Stimulated activated CD4-positive, alpha-beta T cell treated with anti-CD3 and anti-CD28 coated beads, Interleukin-15, amount 100 ng/mL, for 1 hour (primary cell): ENCODE data around the gene FCHSD2.

Source experiments
- DNase-seq, 2 donors: peaks; one replicate each; pipeline ENCODE4 v3.0.0-alpha.2; 2020; ENCODE audit warnings: low read depth in 1 of 2, low spot score in 1 of 2

FCHSD2 gene

GRCh38 chr11:72975778-72976521 lies 166.2 kb downstream of the FCHSD2 start:
- DNase-seq: no peak

DNA sequence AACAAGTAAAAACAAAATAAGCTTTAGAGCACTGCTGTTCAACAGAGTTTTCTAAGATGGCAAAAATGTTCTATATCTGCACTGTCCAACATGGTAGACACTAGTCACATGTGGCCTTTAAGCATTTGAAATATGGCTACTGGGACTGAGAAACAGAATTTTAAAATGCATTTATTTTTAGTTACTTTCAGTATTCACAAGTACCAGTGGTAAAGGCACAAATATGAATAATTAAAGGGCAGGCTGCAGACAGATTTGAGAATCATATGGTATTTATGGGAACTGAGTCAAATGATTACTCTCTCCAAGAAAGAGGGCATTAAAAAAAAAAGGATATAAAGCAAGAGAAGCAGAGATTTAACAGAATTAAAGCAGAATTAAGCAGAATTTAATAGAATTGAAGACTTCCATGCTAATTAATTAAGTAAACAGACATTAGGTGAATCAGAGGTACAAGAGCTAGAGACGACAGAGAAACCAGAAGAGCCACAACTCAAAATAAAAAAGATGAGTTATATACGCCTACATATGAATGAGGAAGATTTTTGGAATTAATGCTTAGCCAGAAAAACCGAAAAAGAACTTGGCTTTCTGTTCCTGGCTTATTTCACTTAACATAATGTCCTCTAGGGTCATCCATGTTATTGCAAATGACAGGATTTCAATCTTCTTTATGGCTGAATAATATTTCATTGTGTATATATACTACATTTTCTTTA lies 167.5 kb downstream of the FCHSD2 start:
- no peak for DNase-seq

GRCh38 chr11:72972496-72973128 lies 169.5 kb downstream of the FCHSD2 start:
- DNase-seq: no peak

DNA sequence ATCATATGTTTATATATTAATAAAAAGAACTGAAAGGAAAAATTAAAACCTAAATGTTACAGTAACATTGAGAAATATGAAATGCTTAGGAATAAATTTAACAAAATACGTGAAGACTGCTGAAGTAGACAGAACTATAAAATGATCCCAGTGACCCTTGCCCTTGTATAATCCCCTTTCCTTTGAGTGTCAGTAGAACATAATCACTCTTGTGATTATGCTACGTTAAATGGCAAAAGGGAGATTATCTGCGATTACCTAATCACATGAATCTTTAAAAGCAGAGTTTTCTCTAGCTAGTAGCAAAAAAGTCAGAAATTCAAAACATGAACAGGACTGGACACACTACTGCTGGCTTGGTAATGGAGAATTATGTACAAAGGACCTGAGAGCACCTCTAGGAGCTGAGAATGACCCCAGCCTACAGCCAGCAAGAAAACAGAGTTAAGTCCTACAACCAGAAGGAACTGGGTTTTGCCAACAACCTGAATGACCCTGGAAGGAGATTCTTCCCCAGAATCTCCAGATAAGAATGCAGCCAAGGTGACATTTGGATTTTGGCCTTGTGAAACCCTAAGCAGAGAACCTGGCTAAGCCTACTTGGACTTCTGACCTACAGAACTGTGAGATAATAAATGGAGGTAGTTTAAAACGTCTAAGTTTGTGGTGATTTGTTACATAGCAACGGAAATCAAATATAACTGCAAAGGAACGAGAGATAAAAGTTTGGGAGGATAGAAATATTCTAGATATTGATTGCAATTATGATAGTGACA lies 170.7 kb downstream of the FCHSD2 start:
- no peak for DNase-seq

DNA sequence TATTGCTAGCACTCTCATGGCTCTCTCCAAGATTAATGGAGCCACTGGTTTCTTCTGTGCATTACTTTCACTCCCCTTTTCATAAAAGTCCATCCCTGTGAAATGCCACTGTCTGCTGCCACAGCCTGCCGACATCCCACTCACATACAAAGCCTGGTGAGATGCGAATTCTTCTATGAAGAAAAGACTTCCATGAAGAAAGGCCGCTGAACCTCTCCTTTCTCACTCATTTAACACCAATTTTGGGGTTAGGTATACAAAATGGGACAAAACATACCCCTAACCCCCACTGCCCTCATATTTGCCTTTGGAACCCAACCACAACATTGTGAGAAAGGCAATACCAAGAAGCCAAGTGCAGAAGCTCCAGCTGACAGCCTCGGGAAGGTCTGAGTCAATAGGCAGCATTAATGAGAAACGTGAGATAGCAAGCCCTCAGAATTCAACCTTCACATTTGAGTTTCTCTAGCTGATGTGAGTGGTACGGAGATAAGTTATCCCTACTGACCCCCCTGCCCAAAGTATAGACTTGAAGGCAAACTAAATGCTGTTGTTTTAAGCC lies 171.5 kb downstream of the FCHSD2 start:
- no peak for DNase-seq

DNA sequence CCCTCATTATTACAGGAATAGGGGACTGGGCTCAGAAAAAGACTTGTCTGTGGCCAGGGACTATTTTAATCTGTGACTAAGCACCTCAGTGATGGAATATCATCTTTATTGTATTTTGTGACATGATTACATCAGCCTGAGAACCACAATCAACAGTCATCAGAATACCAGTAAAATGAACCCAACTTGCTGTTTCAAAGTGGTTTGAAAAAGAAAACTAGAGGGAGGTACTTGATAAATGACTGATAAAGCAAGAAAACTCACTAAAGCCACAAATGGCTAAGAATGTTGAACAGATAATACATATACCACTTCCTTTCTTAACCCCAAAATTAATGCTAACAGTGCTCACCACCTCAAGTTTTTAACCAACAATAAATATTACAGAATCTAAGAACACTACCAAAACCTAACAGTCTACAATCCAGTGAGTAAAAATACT lies 172.2 kb downstream of the FCHSD2 start:
- DNase-seq: no peak

- DNase-seq: no peak
These were observed 173.7 kb downstream of the FCHSD2 start for GRCh38 chr11:72968390-72968789.

- DNase-seq: no peak
These were observed 176.4 kb downstream of the FCHSD2 start for GRCh38 chr11:72965672-72966071.

GRCh38 chr11:72962717-72963116 lies 179.4 kb downstream of the FCHSD2 start:
- no peak for DNase-seq

GRCh38 chr11:72962084-72962483 lies 180.0 kb downstream of the FCHSD2 start:
- no peak for DNase-seq

DNA sequence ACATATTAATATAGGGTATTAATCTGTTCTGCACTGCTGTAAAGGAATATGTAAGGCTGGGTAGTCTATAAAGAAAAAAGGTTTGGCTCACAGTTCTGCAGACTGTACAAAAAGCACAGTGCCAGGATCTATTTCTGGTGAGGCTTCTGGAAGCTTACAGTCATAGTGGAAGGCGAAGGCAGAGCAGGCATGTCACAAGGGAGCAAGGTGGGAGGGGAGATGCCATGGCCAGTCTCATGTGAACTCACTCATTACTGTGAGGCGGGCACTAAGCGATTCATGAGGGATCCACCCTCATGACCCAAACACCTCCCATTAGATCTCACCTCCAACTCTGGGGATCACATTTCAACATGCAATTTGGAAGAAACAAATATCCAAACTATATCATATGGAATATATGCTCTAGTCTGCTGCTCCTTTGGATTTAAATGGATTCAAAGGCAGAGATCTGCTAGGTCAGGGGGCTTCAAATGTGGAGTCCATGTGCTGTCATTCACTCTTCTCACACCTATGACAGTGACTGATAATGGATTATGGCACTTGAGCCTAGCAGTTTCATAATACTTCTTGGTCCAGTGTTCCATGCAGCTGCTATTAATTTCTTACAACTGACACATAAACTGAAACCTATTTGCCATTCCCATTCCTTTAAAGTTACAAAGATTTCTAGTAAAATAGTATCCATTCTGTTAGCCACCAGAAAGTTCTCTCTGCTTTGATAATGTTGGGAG lies 182.0 kb downstream of the FCHSD2 start:
- DNase-seq: no peak

DNA sequence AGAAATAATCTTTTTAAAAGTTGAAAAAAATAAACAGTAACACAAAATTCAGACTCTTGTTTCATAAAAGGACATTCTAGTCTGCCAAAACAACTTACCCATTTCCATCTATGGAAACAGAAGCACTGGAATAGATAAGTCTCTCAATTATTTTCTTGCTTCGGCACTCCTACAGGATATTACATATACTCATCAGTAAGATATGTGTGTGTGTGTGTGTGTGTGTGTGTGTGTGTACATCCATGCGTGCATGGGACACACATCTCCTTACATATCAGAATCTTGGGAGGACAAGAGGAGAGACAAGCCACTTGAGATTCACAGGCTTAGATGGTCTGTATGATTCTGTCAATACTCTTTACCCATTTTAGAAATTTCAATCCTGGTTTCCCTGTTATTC lies 183.3 kb downstream of the FCHSD2 start:
- no peak for DNase-seq

- DNase-seq: no peak
These were observed 186.7 kb downstream of the FCHSD2 start for GRCh38 chr11:72955466-72955865.

DNA sequence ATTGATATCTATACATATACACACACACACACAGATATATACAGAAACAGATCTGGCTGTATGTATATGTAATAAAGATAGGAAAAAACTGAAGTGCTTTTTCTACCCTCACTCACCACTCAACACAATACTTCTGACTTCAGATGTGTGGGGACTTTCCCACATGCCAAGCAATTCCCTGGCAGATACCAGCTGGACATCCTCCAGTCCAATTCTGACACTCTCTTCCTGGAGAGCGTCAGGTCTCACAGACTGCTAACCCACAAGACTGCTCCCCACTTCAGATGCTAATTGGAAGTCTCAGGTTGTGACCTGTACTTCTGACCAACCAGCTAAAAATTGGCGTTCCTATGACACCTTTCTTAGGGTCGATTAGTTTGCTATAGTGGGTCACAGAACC lies 187.3 kb downstream of the FCHSD2 start:
- no peak for DNase-seq

- no peak for DNase-seq
These were observed 188.5 kb downstream of the FCHSD2 start for GRCh38 chr11:72953637-72954036.

DNA sequence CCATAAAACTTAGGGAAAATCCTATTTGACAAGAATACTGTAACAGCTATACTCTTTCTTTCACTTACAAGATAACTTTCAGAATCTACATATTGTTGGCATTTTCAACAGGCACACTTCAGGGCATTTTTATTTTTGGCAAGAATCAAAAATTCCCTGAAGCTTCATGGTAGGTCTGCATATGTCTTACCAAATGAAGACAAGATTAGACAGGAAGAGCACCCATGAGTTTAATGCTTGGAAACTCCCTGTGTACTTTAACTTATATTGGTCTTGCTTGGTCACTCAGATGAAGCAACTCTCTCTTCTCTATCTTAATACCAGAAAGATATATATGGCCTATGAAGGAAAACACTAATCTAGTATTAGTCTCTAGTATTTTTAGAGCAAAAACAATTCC lies 190.2 kb downstream of the FCHSD2 start:
- no peak for DNase-seq

GRCh38 chr11:72951193-72951592 lies 190.9 kb downstream of the FCHSD2 start:
- DNase-seq: no peak

GRCh38 chr11:72950685-72951084 lies 191.4 kb downstream of the FCHSD2 start:
- DNase-seq: no peak

DNA sequence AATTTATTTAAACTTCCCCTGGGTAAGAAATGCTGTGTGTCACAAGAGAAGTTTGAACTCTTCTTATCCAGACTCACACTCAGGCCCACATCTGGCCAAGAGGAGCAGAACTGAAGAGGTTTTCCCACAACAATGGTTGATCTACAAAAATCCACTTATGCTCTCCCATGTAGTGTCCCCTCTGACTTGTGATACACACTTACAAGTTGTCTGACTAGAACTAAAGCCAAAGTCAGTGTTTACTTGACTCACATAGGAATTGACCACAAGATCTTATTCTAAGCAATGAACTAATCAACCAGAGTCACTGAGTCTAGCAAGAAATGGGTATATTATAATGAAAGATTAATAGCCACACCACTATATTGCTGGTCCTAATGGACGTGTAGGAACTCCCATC lies 194.9 kb downstream of the FCHSD2 start:
- no peak for DNase-seq

DNA sequence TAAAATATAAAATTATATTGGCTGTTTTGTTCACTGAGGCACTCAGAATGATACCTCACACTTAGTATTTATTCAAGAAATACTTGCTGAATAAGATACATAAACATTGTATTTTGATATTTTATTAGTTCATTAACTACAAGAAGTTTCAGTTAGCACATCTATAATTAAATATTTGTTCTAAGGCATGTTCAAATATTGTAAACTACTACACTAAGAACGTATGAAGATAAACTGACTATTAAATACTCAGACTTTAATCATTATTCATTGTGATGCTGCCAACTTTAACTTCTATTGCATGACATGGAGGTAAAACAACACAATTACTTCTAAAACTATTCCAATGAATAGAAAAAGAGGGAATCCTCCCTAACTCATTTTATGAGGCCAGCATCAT lies 198.5 kb downstream of the FCHSD2 start:
- no peak for DNase-seq
